ENCODE measurements around the gene RASGRF1. TPM values are rescaled to one million over a fixed set of nuclear protein-coding genes. Genes with fewer than 3 reads are reported as not detected.

RASGRF1 gene
- total RNA-seq, 1 donor: under 0.01 TPM

- H2AFZ ChIP-seq (ENCODE audit: low read length): no peak overlapping the region
- no peak overlapping the region for H3K4me2 ChIP-seq (ENCODE audit: insufficient read depth, low read length)
- no peaks in the 10 kb centered on the region for H3K36me3 ChIP-seq (ENCODE audit: insufficient read depth, low read length)
- H3K4me3 ChIP-seq (ENCODE audit: insufficient read depth, low read length): no peak overlapping the region
- DNase-seq (ENCODE audit: insufficient read length, low spot score, missing footprints): no peak
- H3K79me2 ChIP-seq (ENCODE audit: insufficient read depth, low read length): no peaks in the 10 kb centered on the region
- no peaks in the 10 kb centered on the region for H3K4me1 ChIP-seq (ENCODE audit: insufficient read depth, low read length)
- no peaks in the 10 kb centered on the region for H4K20me1 ChIP-seq (ENCODE audit: insufficient read depth, low read length)
- TF ChIP-seq CTCF (IDR thresholded peaks at IDR 0.05; ENCODE audit: extremely low read depth, low read depth, low read length): no peak
- no peak overlapping the region for H3K27ac ChIP-seq (ENCODE audit: low read depth, low read length)
- H3K9me3 ChIP-seq (ENCODE audit: low read depth, low read length): no peaks in the 10 kb centered on the region
- H3K27me3 ChIP-seq (ENCODE audit: insufficient read depth, low read length): peaks cover 5% of the 10 kb centered on the region
These were observed 72.6 kb downstream of the RASGRF1 start for GRCh38 chr15:79017953-79018352.

GRCh38 chr15:79016527-79017170, 73.9 kb downstream of the RASGRF1 start:
- no peak for TF ChIP-seq CTCF (IDR thresholded peaks at IDR 0.05; ENCODE audit: extremely low read depth, low read depth, low read length)
- DNase-seq (ENCODE audit: insufficient read length, low spot score, missing footprints): no peak
- no peak overlapping the region for H3K4me2 ChIP-seq (ENCODE audit: insufficient read depth, low read length)
- H3K4me1 ChIP-seq (ENCODE audit: insufficient read depth, low read length): no peaks in the 10 kb centered on the region
- no peaks in the 10 kb centered on the region for H3K36me3 ChIP-seq (ENCODE audit: insufficient read depth, low read length)
- no peaks in the 10 kb centered on the region for H3K79me2 ChIP-seq (ENCODE audit: insufficient read depth, low read length)
- H3K27me3 ChIP-seq (ENCODE audit: insufficient read depth, low read length): peaks cover 7% of the 10 kb centered on the region
- H3K9me3 ChIP-seq (ENCODE audit: low read depth, low read length): no peaks in the 10 kb centered on the region
- H3K4me3 ChIP-seq (ENCODE audit: insufficient read depth, low read length): no peak overlapping the region
- H2AFZ ChIP-seq (ENCODE audit: low read length): no peak overlapping the region
- H3K27ac ChIP-seq (ENCODE audit: low read depth, low read length): no peak overlapping the region
- no peaks in the 10 kb centered on the region for H4K20me1 ChIP-seq (ENCODE audit: insufficient read depth, low read length)

GRCh38 chr15:79015416-79015815, 75.2 kb downstream of the RASGRF1 start:
- TF ChIP-seq CTCF (IDR thresholded peaks at IDR 0.05; ENCODE audit: extremely low read depth, low read depth, low read length): no peak
- Histone ChIP-seq H3K4me1 (ENCODE audit: insufficient read depth, low read length) (no peaks in the 10 kb centered on the region), H2AFZ (ENCODE audit: low read length) (no peak overlapping the region), H4K20me1 (ENCODE audit: insufficient read depth, low read length) (no peaks in the 10 kb centered on the region), H3K27ac (ENCODE audit: low read depth, low read length) (no peak overlapping the region), H3K79me2 (ENCODE audit: insufficient read depth, low read length) (no peaks in the 10 kb centered on the region), H3K36me3 (ENCODE audit: insufficient read depth, low read length) (no peaks in the 10 kb centered on the region), H3K27me3 (ENCODE audit: insufficient read depth, low read length) (peaks cover 7% of the 10 kb centered on the region), H3K4me3 (ENCODE audit: insufficient read depth, low read length) (no peak overlapping the region), H3K9me3 (ENCODE audit: low read depth, low read length) (no peaks in the 10 kb centered on the region), H3K4me2 (ENCODE audit: insufficient read depth, low read length) (no peak overlapping the region)
- DNase-seq (ENCODE audit: insufficient read length, low spot score, missing footprints): no peak

- Histone ChIP-seq H3K4me1 (ENCODE audit: insufficient read depth, low read length) (no peaks in the 10 kb centered on the region), H3K36me3 (ENCODE audit: insufficient read depth, low read length) (no peaks in the 10 kb centered on the region), H3K4me3 (ENCODE audit: insufficient read depth, low read length) (no peak overlapping the region), H3K27me3 (ENCODE audit: insufficient read depth, low read length) (peaks cover 7% of the 10 kb centered on the region), H3K27ac (ENCODE audit: low read depth, low read length) (no peak overlapping the region), H3K4me2 (ENCODE audit: insufficient read depth, low read length) (no peak overlapping the region), H4K20me1 (ENCODE audit: insufficient read depth, low read length) (no peaks in the 10 kb centered on the region), H3K9me3 (ENCODE audit: low read depth, low read length) (no peaks in the 10 kb centered on the region), H2AFZ (ENCODE audit: low read length) (no peak overlapping the region), H3K79me2 (ENCODE audit: insufficient read depth, low read length) (no peaks in the 10 kb centered on the region)
- DNase-seq (ENCODE audit: insufficient read length, low spot score, missing footprints): peak; percentile 25
- no peak for TF ChIP-seq CTCF (IDR thresholded peaks at IDR 0.05; ENCODE audit: extremely low read depth, low read depth, low read length)
These were observed 80.3 kb downstream of the RASGRF1 start for GRCh38 chr15:79010278-79010677.

All from osteoblast (primary cell).